ENCODE data around the gene KDM5D.

The KDM5D gene

GRCh38 chrY:19744381-19745378 lies at the start of gene KDM5D:
Gene KDM5D, minus strand, starts transcription at chrY:19744726. Its CDS starts 192 bp downstream, at chrY:19744534.
- DNase-seq (ENCODE audit: low spot score), result no peak

- no peak for DNase-seq (ENCODE audit: low spot score)
Observed at GRCh38 chrY:19768375-19768774, 23.8 kb upstream of the KDM5D start.

- DNase-seq (ENCODE audit: low spot score), result no peak
Observed at GRCh38 chrY:19743331-19743730, 1.2 kb downstream of the KDM5D start.

GRCh38 chrY:19742153-19742552 lies 2.4 kb downstream of the KDM5D start:
- DNase-seq (ENCODE audit: low spot score), result no peak

- DNase-seq (ENCODE audit: low spot score), result no peak
Observed at GRCh38 chrY:19734425-19734824, 10.1 kb downstream of the KDM5D start.

GRCh38 chrY:19717950-19718349 lies 26.6 kb downstream of the KDM5D start:
- DNase-seq (ENCODE audit: low spot score), result no peak

- DNase-seq (ENCODE audit: low spot score), result no peak
Observed at GRCh38 chrY:19717146-19717545, 27.4 kb downstream of the KDM5D start.

- no peak for DNase-seq (ENCODE audit: low spot score)
Observed at GRCh38 chrY:19715226-19715625, 29.3 kb downstream of the KDM5D start.

- DNase-seq (ENCODE audit: low spot score), result no peak
Observed at GRCh38 chrY:19713430-19713829, 31.1 kb downstream of the KDM5D start.

GRCh38 chrY:19706273-19706672 lies 38.3 kb downstream of the KDM5D start:
- no peak for DNase-seq (ENCODE audit: low spot score)

GRCh38 chrY:19698495-19698894 lies 46.0 kb downstream of the KDM5D start:
- no peak for DNase-seq (ENCODE audit: low spot score)

GRCh38 chrY:19680821-19681220 lies 63.7 kb downstream of the KDM5D start:
- no peak for DNase-seq (ENCODE audit: low spot score)
